SU-DHL-6 (cell line): ENCODE measurements around the gene DPM1.

Experiments
- H2AFZ ChIP-seq: fragments of 200-600 bp; sonication (generic); 2 replicates; pipeline ENCODE4 v1.6.1; 2014; ENCODE audit warnings: low read depth, mild to moderate bottlenecking, moderate library complexity, mixed read lengths, antibody characterized with exemption, low read length; ENCODE audit not compliant: severe bottlenecking
- H3F3A ChIP-seq: fragments of 200-600 bp; shearing (Covaris generic); 2 replicates; pipeline ENCODE4 v1.6.0; 2016; ENCODE audit warnings: antibody characterized with exemption, mild to moderate bottlenecking; ENCODE audit not compliant: insufficient read depth
- H3K27ac ChIP-seq: fragments of 200-600 bp; sonication (generic); 2 replicates; pipeline ENCODE4 v1.5.1; 2016; ENCODE audit warnings: low read depth, mild to moderate bottlenecking, low read length, moderate library complexity, mixed read lengths
- H3K27me3 ChIP-seq: fragments of 200-600 bp; sonication (generic), shearing (Covaris generic); 2 replicates; pipeline ENCODE4 v1.6.0; 2014; ENCODE audit warnings: mild to moderate bottlenecking, low read length
- H3K36me3 ChIP-seq: fragments of 200-600 bp; sonication (generic); 2 replicates; pipeline ENCODE4 v1.6.1; 2014; ENCODE audit warnings: mild to moderate bottlenecking, low read length, mixed read lengths
- H3K4me2 ChIP-seq: fragments of 300-600, 200-600 bp; shearing (Covaris generic), sonication (generic); 2 replicates; pipeline ENCODE4 v1.6.0; 2014; ENCODE audit warnings: low read length, low read depth, mild to moderate bottlenecking; ENCODE audit not compliant: poor library complexity, severe bottlenecking
- H3K4me3 ChIP-seq: fragments of 200-600 bp; sonication (generic); 2 replicates; pipeline ENCODE4 v1.5.1; 2014; ENCODE audit warnings: antibody characterized with exemption, low read length, mild to moderate bottlenecking, mixed read lengths; ENCODE audit not compliant: insufficient read depth, poor library complexity, severe bottlenecking
- H3K79me2 ChIP-seq: fragments of 200-600 bp; sonication (generic); 2 replicates; pipeline ENCODE4 v1.6.1; 2014; ENCODE audit warnings: mild to moderate bottlenecking, low read length, moderate library complexity; ENCODE audit not compliant: insufficient read depth
- H3K9ac ChIP-seq: fragments of 200-600 bp; sonication (generic); 2 replicates; pipeline ENCODE4 v1.7.0; 2014; ENCODE audit warnings: mild to moderate bottlenecking, low read length
- H3K9me2 ChIP-seq: fragments of 200-600 bp; sonication (generic); replicated peaks from 2 replicates; pipeline ENCODE4 v1.6.1; 2014; ENCODE audit warnings: low read length; ENCODE audit not compliant: insufficient read depth
- H3K9me3 ChIP-seq: fragments of 200-600 bp; sonication (generic); 2 replicates; pipeline ENCODE4 v1.6.1; 2014; ENCODE audit warnings: low read length, mixed read lengths; ENCODE audit not compliant: insufficient read depth
- H4K20me1 ChIP-seq: fragments of 200-600 bp; sonication (generic); 2 replicates; pipeline ENCODE4 v1.6.1; 2014; ENCODE audit warnings: low read depth, mild to moderate bottlenecking, antibody characterized with exemption, low read length, moderate library complexity, mixed read lengths
- CTCF ChIP-seq: fragments of 200-600 bp; sonication (generic); IDR thresholded peaks from one replicate; pipeline ENCODE4 v1.5.1; 2017; ENCODE audit warnings: antibody characterized with exemption, mild to moderate bottlenecking, low read length, moderate library complexity; ENCODE audit not compliant: insufficient read depth, poor library complexity, severe bottlenecking
- EZH2phosphoT487 ChIP-seq: fragments of 200-600 bp; sonication (generic), shearing (Covaris generic); conservative IDR thresholded peaks from 2 replicates; pipeline ENCODE4 v1.6.1; 2018; ENCODE audit warnings: mild to moderate bottlenecking, antibody characterized with exemption, low read length, moderate library complexity, mixed read lengths

Gene DPM1

GRCh38 chr20:50886184-50886790 is 72.0 kb downstream of the DPM1 start:
- Histone ChIP-seq H2AFZ (no peak overlapping the region), H3K36me3 (peaks cover 4% of the 10 kb centered on the region; the same call in 1 of the 2 replicates), H3K4me2 (no peak overlapping the region), H4K20me1 (no peaks in the 10 kb centered on the region), H3F3A (peaks cover 43% of the 10 kb centered on the region), H3K27ac (no peak overlapping the region), H3K79me2 (no peaks in the 10 kb centered on the region), H3K9me2 (no peaks in the 10 kb centered on the region), H3K9me3 (no peaks in the 10 kb centered on the region), H3K9ac (no peak overlapping the region), H3K4me3 (no peak overlapping the region), H3K27me3 (no peaks in the 10 kb centered on the region)
- TF ChIP-seq EZH2phosphoT487 (no peak), CTCF (no peak)

- Histone ChIP-seq H3K4me2 (no peak overlapping the region), H4K20me1 (no peaks in the 10 kb centered on the region), H3K4me3 (no peak overlapping the region), H3K9me3 (no peaks in the 10 kb centered on the region), H3K27ac (no peak overlapping the region), H3K79me2 (no peaks in the 10 kb centered on the region), H3K9ac (no peak overlapping the region), H3K36me3 (peaks cover 4% of the 10 kb centered on the region; the same call in 1 of the 2 replicates), H3F3A (peaks cover 38% of the 10 kb centered on the region), H3K9me2 (no peaks in the 10 kb centered on the region), H3K27me3 (no peaks in the 10 kb centered on the region), H2AFZ (no peak overlapping the region)
- TF ChIP-seq EZH2phosphoT487 (no peak), CTCF (no peak)
Observed at GRCh38 chr20:50885781-50886180, 72.6 kb downstream of the DPM1 start.

GRCh38 chr20:50885068-50885467 is 73.3 kb downstream of the DPM1 start:
- TF ChIP-seq EZH2phosphoT487 (no peak), CTCF (no peak)
- no peaks in the 10 kb centered on the region for H3K79me2 ChIP-seq
- H3K27me3 ChIP-seq = no peaks in the 10 kb centered on the region
- H3K4me2 ChIP-seq = no peak overlapping the region
- peaks cover 31% of the 10 kb centered on the region for H3F3A ChIP-seq
- H3K27ac ChIP-seq = no peak overlapping the region
- no peaks in the 10 kb centered on the region for H3K9me2 ChIP-seq
- no peak overlapping the region for H2AFZ ChIP-seq
- no peak overlapping the region for H3K9ac ChIP-seq
- H3K36me3 ChIP-seq = peaks cover under 1% of the 10 kb centered on the region; the same call in 1 of the 2 replicates
- H4K20me1 ChIP-seq = no peaks in the 10 kb centered on the region
- no peaks in the 10 kb centered on the region for H3K9me3 ChIP-seq
- H3K4me3 ChIP-seq = no peak overlapping the region
